ENCODE measurements around the gene CIDEC.

DNA sequence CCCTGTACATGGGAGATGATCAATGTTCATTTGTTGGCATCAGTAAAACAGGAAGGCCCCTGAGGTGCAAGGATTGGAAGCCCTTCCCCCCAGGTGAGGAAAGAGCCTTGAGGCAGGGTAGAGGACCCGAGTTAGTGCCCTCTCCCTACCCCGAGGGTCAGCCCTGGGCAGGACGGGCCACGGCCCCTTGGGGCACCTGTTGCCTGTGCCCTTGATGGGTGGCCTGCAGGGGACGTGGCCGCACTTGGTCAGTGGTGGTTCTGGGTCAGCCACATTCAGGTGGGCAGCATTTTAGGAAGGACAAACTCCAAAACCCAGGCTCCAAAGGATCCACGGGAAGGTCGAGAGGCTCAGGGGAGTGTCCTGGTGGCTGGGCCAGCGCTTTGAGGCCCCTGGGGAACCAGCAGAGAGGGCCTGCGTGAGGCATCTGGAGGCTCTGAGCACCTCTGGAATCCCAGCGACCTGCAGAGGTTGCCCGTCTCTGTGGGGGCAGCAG, 20.5 kb downstream of the CIDEC start:
- no peak for TF ChIP-seq POLR2A (IDR thresholded peaks at IDR 0.05)
- TF ChIP-seq, protein P1, sequence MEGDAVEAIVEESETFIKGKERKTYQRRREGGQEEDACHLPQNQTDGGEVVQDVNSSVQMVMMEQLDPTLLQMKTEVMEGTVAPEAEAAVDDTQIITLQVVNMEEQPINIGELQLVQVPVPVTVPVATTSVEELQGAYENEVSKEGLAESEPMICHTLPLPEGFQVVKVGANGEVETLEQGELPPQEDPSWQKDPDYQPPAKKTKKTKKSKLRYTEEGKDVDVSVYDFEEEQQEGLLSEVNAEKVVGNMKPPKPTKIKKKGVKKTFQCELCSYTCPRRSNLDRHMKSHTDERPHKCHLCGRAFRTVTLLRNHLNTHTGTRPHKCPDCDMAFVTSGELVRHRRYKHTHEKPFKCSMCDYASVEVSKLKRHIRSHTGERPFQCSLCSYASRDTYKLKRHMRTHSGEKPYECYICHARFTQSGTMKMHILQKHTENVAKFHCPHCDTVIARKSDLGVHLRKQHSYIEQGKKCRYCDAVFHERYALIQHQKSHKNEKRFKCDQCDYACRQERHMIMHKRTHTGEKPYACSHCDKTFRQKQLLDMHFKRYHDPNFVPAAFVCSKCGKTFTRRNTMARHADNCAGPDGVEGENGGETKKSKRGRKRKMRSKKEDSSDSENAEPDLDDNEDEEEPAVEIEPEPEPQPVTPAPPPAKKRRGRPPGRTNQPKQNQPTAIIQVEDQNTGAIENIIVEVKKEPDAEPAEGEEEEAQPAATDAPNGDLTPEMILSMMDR (IDR thresholded peaks at IDR 0.05): no peak
